Measurements from ENCODE around the gene SNN. TPM values are rescaled to one million over a fixed set of nuclear protein-coding genes. Genes with fewer than 3 reads are reported as not detected.

The SNN gene
- total and polyA plus RNA-seq, 2 experiments from 2014 or later, result 5.4 to 5.9 TPM

GRCh38 chr16:11685844-11686618 lies 17.8 kb downstream of the SNN start:
- Histone ChIP-seq H2AFZ (no peak overlapping the region), H3K36me3 (ENCODE audit: low read depth) (peaks cover 54% of the 10 kb centered on the region), H3K27me3 (replicated peaks; ENCODE audit: insufficient read depth) (no peaks in the 10 kb centered on the region), H3K27ac (0 out of 2 replicates have a peak overlapping the region, but pooled peaks have one; percentile 5), H3K4me3 (no peak overlapping the region), H3K9me3 (ENCODE audit: low read depth) (no peaks in the 10 kb centered on the region), H3K4me2 (ENCODE audit: unreplicated experiment) (peak overlapping the region; percentile 0), H3F3A (ENCODE audit: insufficient read depth) (peaks cover 56% of the 10 kb centered on the region), H3K79me2 (ENCODE audit: insufficient read depth) (peaks cover 28% of the 10 kb centered on the region), H3K4me1 (ENCODE audit: insufficient read depth) (peaks cover 30% of the 10 kb centered on the region), H4K20me1 (ENCODE audit: insufficient read depth) (peaks cover 11% of the 10 kb centered on the region), H3K9ac (no peak overlapping the region), H3K9me2 (ENCODE audit: insufficient read depth) (no peaks in the 10 kb centered on the region)
- in situ Hi-C loops (cut with MboI), result loop anchor here (25.0 kb wide), 1 partner anchor 724 kb away; no protein-coding TSS in a partner anchor
- 68 to 71% methylated on average over 9 of the region's 9 CpGs for WGBS, 2 experiments (ENCODE audit: low coverage in 1 of 2, low lambda C conversion rate in 2 of 2, missing lambda C conversion rate in 2 of 2)
- TF ChIP-seq EZH2 (IDR thresholded peaks at IDR 0.05; ENCODE audit: insufficient read depth, poor library complexity, severe bottlenecking) (no peak), EZH2phosphoT487 (IDR thresholded peaks at IDR 0.05; ENCODE audit: insufficient read depth, low read depth) (no peak)
- DNase-seq, result peak; percentile 51

GRCh38 chr16:11686713-11687380 lies 18.6 kb downstream of the SNN start:
- DNase-seq, result no peak
- Histone ChIP-seq H3F3A (ENCODE audit: insufficient read depth) (peaks cover 52% of the 10 kb centered on the region), H3K4me1 (ENCODE audit: insufficient read depth) (peaks cover 29% of the 10 kb centered on the region), H3K4me3 (no peak overlapping the region), H3K4me2 (ENCODE audit: unreplicated experiment) (peak overlapping the region; percentile 0), H3K9me3 (ENCODE audit: low read depth) (no peaks in the 10 kb centered on the region), H3K27me3 (replicated peaks; ENCODE audit: insufficient read depth) (no peaks in the 10 kb centered on the region), H3K27ac (0 out of 2 replicates have a peak overlapping the region, but pooled peaks have one; percentile 5), H4K20me1 (ENCODE audit: insufficient read depth) (peaks cover 11% of the 10 kb centered on the region), H2AFZ (no peak overlapping the region), H3K79me2 (ENCODE audit: insufficient read depth) (peaks cover 20% of the 10 kb centered on the region), H3K9me2 (ENCODE audit: insufficient read depth) (no peaks in the 10 kb centered on the region), H3K9ac (no peak overlapping the region), H3K36me3 (ENCODE audit: low read depth) (peaks cover 56% of the 10 kb centered on the region)
- in situ Hi-C loops (cut with MboI), result loop anchor here (25.0 kb wide), 1 partner anchor 725 kb away; no protein-coding TSS in a partner anchor
- TF ChIP-seq EZH2phosphoT487 (IDR thresholded peaks at IDR 0.05; ENCODE audit: insufficient read depth, low read depth) (no peak), EZH2 (IDR thresholded peaks at IDR 0.05; ENCODE audit: insufficient read depth, poor library complexity, severe bottlenecking) (no peak)
- 67 to 71% methylated on average over 6 of the region's 6 CpGs for WGBS, 2 experiments (ENCODE audit: low coverage in 1 of 2, low lambda C conversion rate in 2 of 2, missing lambda C conversion rate in 2 of 2)

- peaks cover 44% of the 10 kb centered on the region for H3F3A ChIP-seq (ENCODE audit: insufficient read depth)
- H3K9ac ChIP-seq, result no peak overlapping the region
- no peaks in the 10 kb centered on the region for H3K9me2 ChIP-seq (ENCODE audit: insufficient read depth)
- peaks cover 20% of the 10 kb centered on the region for H3K4me1 ChIP-seq (ENCODE audit: insufficient read depth)
- H3K9me3 ChIP-seq (ENCODE audit: low read depth), result no peaks in the 10 kb centered on the region
- H4K20me1 ChIP-seq (ENCODE audit: insufficient read depth), result peaks cover 5% of the 10 kb centered on the region; the same call in 1 of the 2 replicates
- no peak overlapping the region for H3K27ac ChIP-seq
- H3K4me2 ChIP-seq (ENCODE audit: unreplicated experiment), result no peak overlapping the region
- in situ Hi-C loops (cut with MboI), result loop anchor here (25.0 kb wide), 1 partner anchor 726 kb away; no protein-coding TSS in a partner anchor
- peaks cover 16% of the 10 kb centered on the region; the same call in 1 of the 2 replicates for H3K79me2 ChIP-seq (ENCODE audit: insufficient read depth)
- DNase-seq, result no peak
- no peak overlapping the region for H3K4me3 ChIP-seq
- no peaks in the 10 kb centered on the region for H3K27me3 ChIP-seq (replicated peaks; ENCODE audit: insufficient read depth)
- H2AFZ ChIP-seq, result no peak overlapping the region
- WGBS, 2 experiments (ENCODE audit: low coverage in 1 of 2, low lambda C conversion rate in 2 of 2, missing lambda C conversion rate in 2 of 2), result 87 to 91% methylated on average over 13 of the region's 13 CpGs
- no peak for TF ChIP-seq EZH2 (IDR thresholded peaks at IDR 0.05; ENCODE audit: insufficient read depth, poor library complexity, severe bottlenecking)
- H3K36me3 ChIP-seq (ENCODE audit: low read depth), result peaks cover 53% of the 10 kb centered on the region
These were observed 19.6 kb downstream of the SNN start for GRCh38 chr16:11687601-11688519.

- in situ Hi-C loops (cut with MboI), result loop anchor here (25.0 kb wide), 1 partner anchor 726 kb away; no protein-coding TSS in a partner anchor
- DNase-seq, result no peak
- H3K4me2 ChIP-seq (ENCODE audit: unreplicated experiment), result no peak overlapping the region
- 89 to 100% methylated on average over 1 of the region's 1 CpG for WGBS, 2 experiments (ENCODE audit: low coverage in 1 of 2, low lambda C conversion rate in 2 of 2, missing lambda C conversion rate in 2 of 2)
- H3K36me3 ChIP-seq (ENCODE audit: low read depth), result peaks cover 51% of the 10 kb centered on the region
- peaks cover 15% of the 10 kb centered on the region for H3K4me1 ChIP-seq (ENCODE audit: insufficient read depth)
- no peaks in the 10 kb centered on the region for H3K9me2 ChIP-seq (ENCODE audit: insufficient read depth)
- H3K4me3 ChIP-seq, result no peak overlapping the region
- TF ChIP-seq EZH2 (IDR thresholded peaks at IDR 0.05; ENCODE audit: insufficient read depth, poor library complexity, severe bottlenecking) (no peak), EZH2phosphoT487 (IDR thresholded peaks at IDR 0.05; ENCODE audit: insufficient read depth, low read depth) (no peak)
- peaks cover 16% of the 10 kb centered on the region for H3K79me2 ChIP-seq (ENCODE audit: insufficient read depth)
- H4K20me1 ChIP-seq (ENCODE audit: insufficient read depth), result peaks cover 5% of the 10 kb centered on the region; the same call in 1 of the 2 replicates
- no peaks in the 10 kb centered on the region for H3K27me3 ChIP-seq (replicated peaks; ENCODE audit: insufficient read depth)
- no peak overlapping the region for H2AFZ ChIP-seq
- peaks cover 37% of the 10 kb centered on the region for H3F3A ChIP-seq (ENCODE audit: insufficient read depth)
- H3K9ac ChIP-seq, result no peak overlapping the region
- no peak overlapping the region for H3K27ac ChIP-seq
- H3K9me3 ChIP-seq (ENCODE audit: low read depth), result no peaks in the 10 kb centered on the region
These were observed 20.2 kb downstream of the SNN start for GRCh38 chr16:11688520-11688886.

All from GM23248 (cell line).